Ovary (tissue), 3 donors: ENCODE data around the gene PARP2.

Experiments used
- EP300 ChIP-seq: sonication (generic); formaldehyde crosslinking; IDR thresholded peaks from one replicate; pipeline ENCODE4 v1.6.1; 2017; ENCODE audit warnings: antibody characterized with exemption
- POLR2A ChIP-seq: fragments of 450-650 bp; IDR thresholded peaks from one replicate; pipeline ENCODE4 v1.6.1; 2017; ENCODE audit warnings: antibody characterized with exemption, mild to moderate bottlenecking, moderate library complexity
- TF ChIP-seq, protein P1 (sequence below), 3 donors: fragments of 450-650 bp in 2 of 3; fragments of 200-600 bp in 1 of 3; IDR thresholded peaks; one replicate each; pipeline versions ENCODE4 v1.5.1 to v1.8.0; 2016 to 2022; ENCODE audit warnings: antibody characterized with exemption in 3 of 3, mild to moderate bottlenecking in 1 of 3
- donor health status: DM: no; HTN: no; CAD: no.

DNA sequence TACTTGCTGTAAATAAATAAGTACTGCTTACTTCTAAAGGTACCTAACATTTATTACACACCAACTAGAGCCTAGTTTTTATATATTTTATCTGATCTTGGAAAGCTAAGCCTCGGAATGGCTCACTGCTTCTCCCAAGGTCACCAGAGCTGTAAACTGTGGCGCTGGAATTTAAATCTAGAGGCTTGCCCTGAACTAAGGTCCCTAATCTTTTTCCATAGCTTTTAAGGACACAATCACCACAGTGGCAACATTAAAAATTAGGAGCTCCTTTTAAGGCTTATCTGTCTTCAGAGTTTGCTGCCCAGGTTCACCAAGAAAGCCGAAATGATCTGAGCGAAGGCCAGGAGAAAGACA, 11.0 kb upstream of the PARP2 start:
- TF ChIP-seq POLR2A (no peak), EP300 (no peak)
- TF ChIP-seq, protein P1, sequence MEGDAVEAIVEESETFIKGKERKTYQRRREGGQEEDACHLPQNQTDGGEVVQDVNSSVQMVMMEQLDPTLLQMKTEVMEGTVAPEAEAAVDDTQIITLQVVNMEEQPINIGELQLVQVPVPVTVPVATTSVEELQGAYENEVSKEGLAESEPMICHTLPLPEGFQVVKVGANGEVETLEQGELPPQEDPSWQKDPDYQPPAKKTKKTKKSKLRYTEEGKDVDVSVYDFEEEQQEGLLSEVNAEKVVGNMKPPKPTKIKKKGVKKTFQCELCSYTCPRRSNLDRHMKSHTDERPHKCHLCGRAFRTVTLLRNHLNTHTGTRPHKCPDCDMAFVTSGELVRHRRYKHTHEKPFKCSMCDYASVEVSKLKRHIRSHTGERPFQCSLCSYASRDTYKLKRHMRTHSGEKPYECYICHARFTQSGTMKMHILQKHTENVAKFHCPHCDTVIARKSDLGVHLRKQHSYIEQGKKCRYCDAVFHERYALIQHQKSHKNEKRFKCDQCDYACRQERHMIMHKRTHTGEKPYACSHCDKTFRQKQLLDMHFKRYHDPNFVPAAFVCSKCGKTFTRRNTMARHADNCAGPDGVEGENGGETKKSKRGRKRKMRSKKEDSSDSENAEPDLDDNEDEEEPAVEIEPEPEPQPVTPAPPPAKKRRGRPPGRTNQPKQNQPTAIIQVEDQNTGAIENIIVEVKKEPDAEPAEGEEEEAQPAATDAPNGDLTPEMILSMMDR (IDR thresholded peaks at IDR 0.05), result no peak
